COLO668 (cell line): ENCODE data around the gene C1orf167.

Experiments used
- DNase-seq: peaks from one replicate; lab custom pipeline; 2025; ENCODE audit not compliant: unreplicated experiment; lab: John Stamatoyannopoulos, UW

C1orf167 gene

GRCh38 chr1:11764115-11764514, 2.1 kb downstream of the C1orf167 start:
- DNase-seq: no peak

GRCh38 chr1:11764519-11764918, 2.5 kb downstream of the C1orf167 start:
- DNase-seq: no peak

GRCh38 chr1:11765661-11766428, 3.9 kb downstream of the C1orf167 start:
- no peak for DNase-seq

DNA sequence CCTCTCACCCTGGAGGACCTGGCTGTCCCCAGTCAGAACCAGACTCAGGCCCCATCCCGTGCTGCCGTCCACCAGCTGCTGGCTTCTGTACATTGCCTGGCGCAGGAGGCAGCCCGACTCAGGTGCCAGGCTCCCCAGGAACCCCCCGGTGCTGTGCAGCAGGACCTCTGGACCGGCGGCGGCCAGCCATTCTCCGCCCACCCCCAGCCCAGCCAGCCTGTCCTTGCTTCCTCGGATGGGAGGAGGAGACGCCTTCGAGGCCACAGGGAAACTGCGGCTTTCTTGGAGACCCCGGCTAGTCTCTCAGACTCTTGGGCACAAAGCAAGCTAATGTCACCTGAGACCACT, 4.4 kb downstream of the C1orf167 start:
- no peak for DNase-seq

GRCh38 chr1:11767922-11768704, 6.1 kb downstream of the C1orf167 start:
- DNase-seq: no peak

DNA sequence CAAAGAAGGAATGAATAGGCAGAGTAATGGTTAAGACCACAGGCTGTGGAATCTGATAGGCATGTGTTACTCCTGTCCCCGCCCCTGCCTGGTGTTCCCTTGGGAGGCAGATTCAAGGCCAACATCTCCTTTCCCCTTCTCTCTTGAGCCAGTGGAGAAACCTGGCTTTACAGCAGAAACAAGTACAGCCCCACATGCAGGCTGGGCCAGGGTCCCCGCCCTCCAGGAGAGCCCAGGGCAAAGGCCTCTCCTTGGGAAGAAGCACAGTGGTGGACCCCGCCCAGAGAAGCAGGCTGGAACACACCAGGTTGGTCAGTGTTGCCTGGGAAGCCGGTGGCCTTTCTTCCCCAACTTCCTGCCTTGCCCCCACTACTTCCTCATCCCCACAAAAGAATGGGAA, 6.8 kb downstream of the C1orf167 start:
- DNase-seq: no peak

DNA sequence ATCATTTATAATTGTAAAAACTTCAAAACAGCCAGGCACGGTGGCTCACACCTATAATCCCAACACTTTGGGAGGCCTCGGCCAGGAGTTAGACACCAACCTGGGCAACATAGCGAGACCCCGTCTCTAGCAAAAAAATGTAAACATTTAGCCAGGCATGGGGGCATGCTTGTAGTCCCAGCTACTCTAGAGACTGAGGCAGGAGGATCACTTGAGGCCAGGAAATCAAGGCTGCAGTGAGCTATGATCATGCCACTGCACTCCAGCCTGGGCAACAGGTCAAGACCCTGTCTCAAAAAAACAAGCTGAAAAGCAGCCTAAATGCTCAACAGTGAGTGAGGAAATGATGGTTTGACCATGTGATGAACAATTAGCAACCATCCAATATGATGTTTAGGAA, 7.3 kb downstream of the C1orf167 start:
- DNase-seq: no peak

DNA sequence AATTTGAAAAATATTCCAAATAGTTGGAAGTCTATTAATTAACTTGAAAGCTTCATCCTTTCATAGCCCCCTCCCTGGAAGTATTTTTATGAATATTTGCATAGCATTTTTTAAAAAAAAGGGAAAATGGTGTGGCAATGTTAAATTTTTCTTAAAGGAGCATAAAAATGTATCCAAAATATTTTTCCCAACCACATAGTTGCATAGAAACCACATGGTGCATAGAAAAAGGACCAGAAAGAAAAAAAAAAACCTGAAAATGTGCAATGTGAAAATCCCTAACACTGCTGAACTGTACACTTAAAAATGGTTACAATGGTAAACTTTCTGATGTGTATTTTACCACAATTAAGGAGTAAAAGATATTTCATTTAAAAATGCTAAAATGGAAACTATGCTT, 8.0 kb downstream of the C1orf167 start:
- no peak for DNase-seq

- DNase-seq: no peak
These were observed 9.6 kb downstream of the C1orf167 start for GRCh38 chr1:11771481-11772043.

GRCh38 chr1:11772458-11772857, 10.5 kb downstream of the C1orf167 start:
- no peak for DNase-seq

DNA sequence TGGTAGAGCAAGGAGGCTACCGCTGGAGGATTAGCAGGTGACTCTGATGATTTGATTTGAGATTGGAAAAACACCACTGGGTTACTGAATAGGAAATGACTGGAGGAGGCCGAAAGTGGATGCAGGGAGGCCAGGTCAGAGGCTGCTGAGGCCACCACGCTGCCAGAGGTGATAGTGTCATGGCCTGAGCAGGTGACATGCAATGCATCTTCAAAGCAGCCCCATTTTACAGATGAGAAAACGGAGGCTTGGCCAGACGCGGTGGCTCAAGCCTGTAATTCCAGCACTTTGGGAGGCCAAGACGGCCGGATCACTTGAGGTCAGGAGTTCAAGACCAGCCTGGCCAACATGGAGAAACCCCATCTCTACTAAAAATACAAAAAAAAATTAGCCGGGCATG, 12.8 kb downstream of the C1orf167 start:
- no peak for DNase-seq

DNA sequence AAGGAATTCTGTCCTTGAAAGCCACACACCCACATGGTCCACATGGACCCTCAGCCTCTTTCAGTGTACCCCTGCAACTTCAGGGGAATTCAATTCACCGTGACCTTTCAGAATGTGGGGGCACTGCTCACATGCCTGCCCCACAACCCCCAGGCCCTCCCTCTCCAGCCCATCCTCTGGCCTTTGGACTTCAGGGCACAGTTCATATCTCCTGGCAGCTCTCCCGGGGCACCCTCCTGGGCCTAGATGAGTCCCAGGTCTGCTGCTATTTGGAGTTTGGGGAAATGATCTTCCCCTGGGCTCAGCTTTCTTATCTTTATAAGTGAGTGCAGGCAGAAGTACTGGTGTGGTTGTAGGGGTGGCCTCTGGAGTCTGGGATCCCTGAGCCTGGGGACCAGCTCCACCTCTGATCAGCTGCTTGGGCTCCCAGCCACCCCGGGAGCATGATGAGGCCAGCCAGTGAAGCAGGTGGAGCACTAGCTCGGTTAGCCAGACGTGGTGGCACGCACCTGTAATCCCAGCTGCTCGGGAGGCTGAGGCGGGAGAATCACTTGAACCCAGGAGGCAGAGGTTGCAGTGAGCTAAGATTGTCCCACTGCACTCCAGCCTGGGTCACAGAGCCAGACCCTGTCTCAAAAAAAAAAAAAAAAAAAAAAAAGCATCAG, 15.8 kb downstream of the C1orf167 start:
- DNase-seq: no peak

- DNase-seq: no peak
These were observed 16.3 kb downstream of the C1orf167 start for GRCh38 chr1:11778336-11778735.

DNA sequence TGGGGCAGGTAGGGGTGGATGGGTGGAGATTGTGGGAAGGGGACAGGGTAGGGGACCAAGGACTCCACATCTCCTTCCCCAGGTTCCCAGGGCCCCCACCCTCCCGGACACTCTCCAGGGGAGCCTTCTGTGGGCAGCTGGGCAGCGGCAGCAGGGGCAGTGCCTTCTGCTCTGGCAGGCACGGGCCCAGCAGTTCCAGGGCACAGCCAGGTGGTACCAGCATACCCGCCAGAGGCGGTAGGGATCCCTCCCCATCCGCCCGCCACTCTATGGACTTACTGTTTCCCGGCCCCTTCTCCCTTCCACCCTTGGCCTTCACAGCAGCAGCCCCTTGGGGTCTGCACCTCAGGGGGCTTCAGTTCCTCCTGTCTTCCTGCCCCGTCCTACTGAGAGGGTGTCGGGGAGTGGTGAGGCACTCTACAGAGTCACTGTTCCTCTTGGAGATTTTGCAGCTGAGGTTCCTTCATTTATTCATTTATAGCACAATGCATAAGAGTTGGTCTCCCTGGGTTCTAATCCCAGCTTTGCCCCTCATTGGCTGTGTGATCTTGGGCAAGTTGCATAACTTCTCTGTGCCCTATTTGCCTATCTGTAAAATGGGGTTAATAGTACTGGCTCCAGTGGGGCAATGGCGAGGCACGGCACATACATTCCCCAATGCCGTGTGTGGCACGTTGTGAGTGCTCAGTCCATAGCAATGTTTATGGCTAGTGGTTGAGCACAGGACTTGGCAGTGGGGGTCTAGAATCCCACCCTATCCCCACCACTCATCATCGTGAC, 17.0 kb downstream of the C1orf167 start:
- DNase-seq: no peak

DNA sequence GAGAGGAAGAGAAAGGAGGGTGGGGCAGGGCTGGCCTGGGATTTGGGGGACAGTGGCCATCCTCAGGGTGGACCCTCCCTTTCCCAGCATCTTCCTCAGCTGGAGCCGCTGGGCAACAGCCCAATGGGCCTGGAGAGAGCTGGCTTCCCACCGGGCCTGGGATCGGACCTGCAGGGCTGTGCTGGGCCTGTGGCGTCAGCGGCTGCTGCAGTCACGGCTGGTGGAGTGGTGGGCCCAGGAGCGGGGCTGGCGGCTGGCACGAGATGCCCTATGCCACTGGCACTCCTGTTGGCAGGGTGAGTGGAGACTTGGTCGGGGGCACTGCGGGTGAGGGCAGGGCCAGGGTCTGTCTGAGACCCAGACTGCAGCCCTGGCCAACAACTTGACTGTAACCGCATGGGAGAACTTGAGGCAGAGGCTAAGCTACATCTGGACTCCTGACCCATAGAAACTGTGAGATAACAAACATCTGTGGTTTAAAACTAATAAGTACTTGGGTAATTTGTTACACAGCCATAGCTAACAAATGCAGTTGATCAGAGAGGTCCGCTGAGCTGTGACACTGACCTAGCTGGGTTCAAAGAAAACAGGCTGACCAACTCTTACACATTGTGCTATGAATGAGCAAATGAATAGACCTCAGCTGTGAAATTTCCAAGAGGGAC, 17.9 kb downstream of the C1orf167 start:
- no peak for DNase-seq

DNA sequence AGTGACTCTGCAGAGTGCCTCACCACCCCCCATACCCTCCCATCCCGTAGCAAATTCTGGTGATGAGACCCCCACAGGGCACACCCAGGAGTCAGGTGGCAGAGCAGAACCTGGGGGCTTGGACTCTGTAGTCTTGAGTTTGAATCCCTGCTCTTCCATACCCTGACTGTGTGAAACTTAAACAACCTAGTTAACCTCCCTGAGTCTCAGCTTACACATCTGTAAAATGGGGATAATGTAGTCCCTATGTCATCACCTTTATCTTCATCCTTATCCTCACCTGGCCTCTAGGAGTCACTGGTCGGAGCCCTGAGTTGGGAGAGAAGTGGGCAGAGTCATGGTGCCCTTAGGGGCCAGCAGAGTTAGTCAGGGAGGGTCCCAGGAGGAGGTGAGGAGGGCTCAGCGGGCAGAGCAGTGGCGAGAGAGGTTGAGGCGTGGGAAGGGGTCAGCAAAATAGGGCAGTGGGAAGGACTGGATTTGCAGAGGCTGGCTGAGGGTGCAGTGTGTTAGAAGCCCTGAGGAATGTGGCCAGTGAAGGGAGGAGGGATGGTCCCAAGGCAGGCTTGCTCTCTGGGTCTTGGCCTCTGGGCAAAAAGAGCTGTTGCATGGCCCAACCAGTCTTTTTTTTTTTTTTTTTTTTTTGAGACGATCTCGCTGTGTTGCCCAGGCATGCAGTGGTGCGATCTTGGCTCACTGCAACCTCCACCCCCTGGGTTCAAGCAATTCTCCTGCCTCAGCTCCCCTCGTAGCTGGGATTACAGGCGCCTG, 18.6 kb downstream of the C1orf167 start:
- no peak for DNase-seq

DNA sequence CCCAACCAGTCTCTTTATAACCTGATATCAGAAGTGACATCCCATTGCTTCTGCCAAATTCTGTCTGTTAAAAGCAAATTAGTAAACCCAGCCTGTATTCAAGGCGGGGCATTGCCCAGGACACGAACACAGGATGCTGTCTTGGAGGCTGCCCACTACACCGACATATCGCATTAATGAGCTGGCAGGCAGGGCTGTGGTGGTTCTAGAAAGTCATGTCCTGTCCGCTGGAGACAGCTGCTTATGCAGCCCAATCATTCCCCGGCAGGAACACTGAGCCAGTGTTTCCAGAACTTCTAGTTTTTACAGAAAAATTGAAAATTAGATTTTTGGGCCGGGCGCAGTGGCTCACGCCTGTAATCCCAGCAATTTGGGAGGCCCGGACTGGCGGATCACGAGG, 19.3 kb downstream of the C1orf167 start:
- no peak for DNase-seq

GRCh38 chr1:11782127-11782708, 20.2 kb downstream of the C1orf167 start:
- DNase-seq: no peak

DNA sequence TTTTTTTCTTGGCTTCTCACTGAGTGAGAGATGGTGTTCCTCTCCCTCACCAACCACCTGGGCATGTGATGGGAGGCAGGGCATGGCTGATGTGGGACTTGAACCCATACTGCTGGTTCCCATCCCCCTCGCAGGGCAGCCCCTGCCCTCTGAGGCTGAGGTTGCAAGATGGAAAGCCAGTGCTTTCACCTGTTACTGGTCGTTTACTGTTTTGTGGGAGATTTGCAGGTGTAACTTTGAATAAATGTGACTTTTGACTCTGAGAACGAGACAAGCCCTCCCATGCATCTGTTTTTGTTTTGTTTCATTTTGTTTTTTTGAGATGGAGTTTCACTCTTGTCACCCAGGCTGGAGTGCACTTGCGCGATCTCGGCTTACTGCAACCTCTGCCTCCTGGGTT, 21.6 kb downstream of the C1orf167 start:
- no peak for DNase-seq
